T-cell (primary cell): ENCODE data around the gene SGCG. TPM values are rescaled to one million over a fixed set of nuclear protein-coding genes. Genes with fewer than 3 reads are reported as not detected.
A peak's percentile ranks its signal among the peaks of the same experiment; 100 is the strongest.

Experiments used
- ATAC-seq, 4 experiments: fragments of 200-7000 bp in 3 of 4; fragments of 150-1000 bp in 1 of 4; cut with Tn5 transposase; replicated peaks in 1 of 4; 1 replicate in 3 of 4; 2 replicates in 1 of 4; pipeline ENCODE4 v1.10.0; 2021; ENCODE audit warnings: moderate library complexity in 3 of 4, mild to moderate bottlenecking in 2 of 4, moderate number of reproducible peaks in 1 of 4
- CTCF ChIA-PET, 2 donors: fragments of 300-600 bp; sonication (Branson Sonifier 250); formaldehyde crosslinking; loops; one replicate each; lab custom pipeline; 2022; ENCODE audit warnings: antibody characterized with exemption in 2 of 2; lab: Charles Lee
- POLR2A ChIA-PET, 2 donors: fragments of 300-600 bp; sonication (Branson Sonifier 250); formaldehyde crosslinking; loops; one replicate each; lab custom pipeline; 2022; ENCODE audit warnings: antibody characterized with exemption in 2 of 2; lab: Charles Lee
- DNase-seq, 35 experiments: peaks; one replicate each; pipeline versions ENCODE4 v3.0.0 to v3.0.0-alpha.2; 2013 to 2023
- H3K27ac ChIP-seq: one replicate; pipeline ENCODE4 v1.5.1; 2013; ENCODE audit warnings: low read length
- H3K27me3 ChIP-seq, 2 experiments: replicated peaks in 1 of 2; 1 replicate in 1 of 2; 2 replicates in 1 of 2; pipeline versions ENCODE4 v1.6.1 to v1.7.0; 2013; ENCODE audit warnings: low read length in 1 of 2, mixed read lengths in 1 of 2; ENCODE audit not compliant: control insufficient read depth in 2 of 2, insufficient read depth in 2 of 2; ENCODE audit errors: extremely low read depth in 1 of 2
- H3K36me3 ChIP-seq, 2 donors: 1 replicate in 1 of 2; 2 replicates in 1 of 2; pipeline versions ENCODE4 v1.6.1 to v1.7.0; 2013; ENCODE audit warnings: low read length in 1 of 2; ENCODE audit not compliant: control insufficient read depth in 2 of 2, insufficient read depth in 1 of 2; ENCODE audit errors: extremely low read depth in 1 of 2
- H3K4me1 ChIP-seq, 2 experiments: 1 replicate in 1 of 2; 2 replicates in 1 of 2; pipeline versions ENCODE4 v1.6.1 to v1.7.0; 2013; ENCODE audit warnings: low read length in 2 of 2, mixed read lengths in 1 of 2; ENCODE audit not compliant: insufficient read depth in 2 of 2, control insufficient read depth in 1 of 2; ENCODE audit errors: extremely low read depth in 1 of 2
- H3K4me3 ChIP-seq, 2 donors: 1 replicate in 1 of 2; 2 replicates in 1 of 2; pipeline versions ENCODE4 v1.5.1 to v1.7.0; 2013; ENCODE audit warnings: mild to moderate bottlenecking in 2 of 2, low read length in 1 of 2, moderate library complexity in 1 of 2; ENCODE audit not compliant: control insufficient read depth in 1 of 2; ENCODE audit errors: extremely low read depth in 1 of 2
- H3K9me3 ChIP-seq: 2 replicates; pipeline ENCODE4 v1.7.0; 2013
- H3K27ac Mint-ChIP-seq, 2 donors: one replicate each; pipeline ENCODE4 v1.8.0; 2020 to 2021; ENCODE audit warnings: mild to moderate bottlenecking in 2 of 2, mixed read lengths in 2 of 2
- H3K27me3 Mint-ChIP-seq, 2 donors: one replicate each; pipeline ENCODE4 v1.8.0; 2021 to 2022; ENCODE audit warnings: mixed read lengths in 2 of 2
- H3K36me3 Mint-ChIP-seq: one replicate; pipeline ENCODE4 v1.8.0; 2021; ENCODE audit warnings: mixed read lengths
- H3K4me1 Mint-ChIP-seq, 3 donors: one replicate each; pipeline ENCODE4 v1.8.0; 2020 to 2022; ENCODE audit warnings: mixed read lengths in 3 of 3, mild to moderate bottlenecking in 1 of 3
- H3K4me3 Mint-ChIP-seq, 3 donors: one replicate each; pipeline ENCODE4 v1.8.0; 2020 to 2022; ENCODE audit warnings: mild to moderate bottlenecking in 3 of 3, mixed read lengths in 3 of 3, moderate library complexity in 3 of 3
- H3K9me3 Mint-ChIP-seq, 3 donors: one replicate each; pipeline ENCODE4 v1.8.0; 2020 to 2022; ENCODE audit warnings: mixed read lengths in 3 of 3
- WGBS: methylation state at CpG from one replicate; pipeline ENCODE4 v1.1.5; 2013; ENCODE audit warnings: missing lambda C conversion rate; ENCODE audit not compliant: insufficient coverage; 5-methylcytosine and 5-hydroxymethylcytosine counted together
- total RNA-seq, 35 experiments: library from RNA in 6 of 35; stranded (reverse) in 6 of 35; fragments of 120-200 nt in 1 of 35; gene quantifications; one replicate each; pipeline versions ENCODE4 v1.2.1 to v1.2.4 and lab custom pipeline; 2013 to 2026

Gene SGCG
- total RNA-seq, 5 donors from 2014 or later (not counting 1 experiment from before 2014, with no cell fraction given), result not detected

DNA sequence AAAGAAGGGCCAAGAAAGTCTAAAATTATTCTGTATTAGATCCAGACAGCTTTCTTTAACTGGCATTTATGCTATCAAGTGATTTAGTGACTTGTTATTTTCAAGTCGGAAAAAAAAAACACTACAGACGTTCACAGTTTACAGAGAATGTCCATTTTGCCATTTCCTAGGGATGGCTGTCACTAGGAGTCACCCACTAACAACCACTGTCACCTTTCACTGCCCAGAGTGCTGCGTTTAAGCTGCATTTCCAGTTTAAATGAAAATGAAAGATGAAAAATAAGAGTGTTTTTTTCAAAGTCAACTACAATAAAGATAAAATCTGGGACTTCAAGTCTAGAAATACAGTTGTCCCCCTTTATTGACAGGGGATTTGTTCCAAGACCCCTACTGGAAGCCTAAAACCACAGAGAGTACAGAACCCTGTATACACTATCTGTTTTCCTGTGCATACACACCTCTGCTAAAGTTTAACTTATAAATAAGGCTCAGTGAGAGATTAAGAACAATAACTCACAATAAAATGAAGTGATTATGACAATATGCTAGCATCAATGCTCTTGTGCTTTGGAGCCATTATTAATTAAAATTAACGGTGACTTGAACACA, 140.3 kb downstream of the SGCG start:
- peak in 2 of 4 experiments; percentile 27 to 37 for ATAC-seq
- Histone ChIP-seq H3K4me3 (peak overlapping the region in 1 of 2 donors; percentile 54), H3K27me3 (peaks cover 0 to 3% of the 10 kb centered on the region in 2 experiments), H3K27ac (peak overlapping the region; percentile 66), H3K36me3 (no peaks in the 10 kb centered on the region), H3K9me3 (no peaks in the 10 kb centered on the region), H3K4me1 (peaks cover 0 to 8% of the 10 kb centered on the region in 2 experiments)
- H3K4me1 Mint-ChIP-seq, result peaks cover 12 to 19% (median 15%) of the 10 kb centered on the region in 3 donors
- peaks cover 4 to 13% of the 10 kb centered on the region in 2 donors for H3K27me3 Mint-ChIP-seq
- H3K36me3 Mint-ChIP-seq, result no peaks in the 10 kb centered on the region
- ChIA-PET CTCF (no interaction called here), POLR2A (no interaction called here)
- no peaks in the 10 kb centered on the region for H3K9me3 Mint-ChIP-seq
- H3K27ac Mint-ChIP-seq, result peak overlapping the region; percentile 74 to 80
- WGBS, result no CpG with 5 or more reads among the region's 4 CpGs
- peak overlapping the region; percentile 68 to 85 (median 83) for H3K4me3 Mint-ChIP-seq
- peak in 1 of 35 experiments; percentile 4 for DNase-seq

DNA sequence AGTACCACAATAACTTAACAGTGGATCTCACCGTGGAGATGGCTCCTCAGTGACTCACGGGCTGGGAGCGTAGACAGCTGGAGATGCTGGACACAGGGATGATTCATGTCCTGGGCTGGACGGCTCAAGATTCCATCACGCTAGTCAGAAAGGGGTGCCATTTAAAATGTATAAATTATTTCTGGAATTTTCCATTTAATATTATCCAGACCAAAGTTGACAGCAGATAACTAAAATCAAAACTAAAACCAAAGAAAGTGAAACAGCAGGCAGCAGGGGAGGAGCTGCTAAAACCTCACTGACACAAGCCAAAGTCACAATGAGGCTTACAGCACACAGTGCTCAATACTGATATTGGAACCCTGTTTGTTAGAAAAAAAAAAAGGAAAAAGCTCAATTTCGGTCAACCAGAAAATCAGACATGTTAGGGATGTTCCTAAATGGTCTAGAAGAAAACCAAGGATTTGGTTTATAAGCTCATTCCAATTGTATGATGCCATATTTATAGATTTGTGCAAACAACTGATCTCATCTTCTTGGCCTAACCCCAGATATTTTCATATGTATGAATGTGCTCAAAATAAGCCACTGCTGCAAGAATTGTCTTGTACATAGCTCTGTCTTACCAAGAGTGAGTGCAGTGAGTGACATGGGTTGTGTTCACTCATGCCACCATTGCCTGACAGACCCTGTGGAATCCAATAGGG, 140.9 kb downstream of the SGCG start:
- peak overlapping the region in 1 of 2 donors; percentile 54 for H3K4me3 ChIP-seq
- Mint-ChIP-seq H3K27ac (peak overlapping the region; percentile 74 to 80), H3K9me3 (no peaks in the 10 kb centered on the region), H3K4me3 (peak overlapping the region; percentile 68 to 85 (median 83)), H3K36me3 (no peaks in the 10 kb centered on the region), H3K4me1 (peaks cover 12 to 19% (median 15%) of the 10 kb centered on the region in 3 donors), H3K27me3 (peaks cover 4 to 12% of the 10 kb centered on the region in 2 donors)
- peak in 2 of 35 experiments; percentile 2 to 30 for DNase-seq
- no peaks in the 10 kb centered on the region for H3K9me3 ChIP-seq
- WGBS, result no CpG with 5 or more reads among the region's 6 CpGs
- H3K27ac ChIP-seq, result peak overlapping the region; percentile 66
- ATAC-seq, result peak in 3 of 4 experiments; percentile 43 to 71 (median 54)
- POLR2A ChIA-PET, result interaction anchor here in 1 of 2 donors (0.7 kb wide), 1 partner anchor 16 kb away, joined by 6 read pairs; no protein-coding TSS in a partner anchor
- CTCF ChIA-PET, result interaction anchor here in 1 of 2 donors (0.6 kb wide), 1 partner anchor 1513 kb away, joined by 3 read pairs; no protein-coding TSS in a partner anchor
- peaks cover 0 to 8% of the 10 kb centered on the region in 2 experiments for H3K4me1 ChIP-seq
- peaks cover 0 to 3% of the 10 kb centered on the region in 2 experiments for H3K27me3 ChIP-seq
- H3K36me3 ChIP-seq, result no peaks in the 10 kb centered on the region

DNA sequence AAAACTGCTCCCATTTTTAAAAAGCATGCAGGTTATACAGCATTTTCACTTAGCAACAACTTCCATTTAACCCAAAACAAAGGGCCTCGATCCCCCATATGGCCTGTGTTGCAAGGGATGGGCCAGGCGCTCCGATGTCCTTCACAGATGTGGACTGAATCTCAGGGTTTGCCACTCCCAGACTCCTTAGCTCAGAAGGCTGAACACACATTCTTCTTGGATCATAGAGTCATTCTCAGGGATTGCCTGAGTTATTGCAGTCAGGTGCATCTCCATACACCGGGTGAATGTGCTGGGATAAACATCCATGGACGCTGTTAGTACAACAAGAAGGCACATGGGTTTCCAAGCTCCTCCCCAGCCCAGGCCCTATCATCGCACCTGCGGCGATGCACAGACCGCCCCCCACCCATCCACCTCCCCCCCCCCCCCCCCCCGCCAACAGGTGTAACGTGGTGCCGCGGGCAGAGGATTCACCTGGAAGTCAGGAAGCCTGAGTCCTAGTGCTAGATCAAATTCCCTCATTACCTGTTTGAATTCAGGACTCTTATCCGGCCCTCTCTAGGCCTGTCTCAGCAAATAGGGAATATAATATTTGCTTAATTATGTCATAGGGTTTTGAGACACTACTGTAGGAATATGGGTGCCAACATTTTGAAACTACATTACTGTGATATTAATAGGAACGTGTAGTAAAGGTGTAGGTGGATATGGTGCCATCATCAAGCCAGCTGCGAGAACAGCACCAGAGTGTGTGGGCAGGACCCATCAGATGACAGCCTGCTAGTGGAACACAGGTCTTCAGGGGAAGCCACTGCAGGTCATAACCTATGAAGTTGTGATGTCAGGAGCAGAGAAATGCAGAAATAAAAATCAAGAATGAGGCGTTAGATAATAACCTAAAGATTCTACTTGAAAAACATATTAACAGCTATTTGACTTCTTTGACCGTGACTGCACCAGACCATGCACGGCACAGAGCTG, 141.9 kb downstream of the SGCG start:
- DNase-seq, result no peak
- no peaks in the 10 kb centered on the region for H3K36me3 Mint-ChIP-seq
- H3K27me3 ChIP-seq, result peaks cover 0 to 3% of the 10 kb centered on the region in 2 experiments
- H3K27me3 Mint-ChIP-seq, result peaks cover 4 to 8% of the 10 kb centered on the region in 2 donors
- H3K4me3 Mint-ChIP-seq, result peak overlapping the region in 1 of 3 donors; percentile 68
- CTCF ChIA-PET, result interaction anchor here in 1 of 2 donors (0.6 kb wide), 1 partner anchor 1512 kb away, joined by 3 read pairs; no protein-coding TSS in a partner anchor
- POLR2A ChIA-PET, result interaction anchor here in 1 of 2 donors (0.7 kb wide), 1 partner anchor 17 kb away, joined by 6 read pairs; no protein-coding TSS in a partner anchor
- peaks cover 0 to 7% (median 5%) of the 10 kb centered on the region in 3 donors for H3K9me3 Mint-ChIP-seq
- H3K4me1 ChIP-seq, result peaks cover 0 to 8% of the 10 kb centered on the region in 2 experiments
- 82% methylated on average over 7 of the region's 19 CpGs for WGBS
- H3K27ac ChIP-seq, result no peak overlapping the region
- peaks cover 12 to 19% (median 15%) of the 10 kb centered on the region in 3 donors for H3K4me1 Mint-ChIP-seq
- H3K4me3 ChIP-seq, result no peak overlapping the region
- H3K27ac Mint-ChIP-seq, result no peak overlapping the region
- no peaks in the 10 kb centered on the region for H3K36me3 ChIP-seq
- no peaks in the 10 kb centered on the region for H3K9me3 ChIP-seq
- ATAC-seq, result no peak

DNA sequence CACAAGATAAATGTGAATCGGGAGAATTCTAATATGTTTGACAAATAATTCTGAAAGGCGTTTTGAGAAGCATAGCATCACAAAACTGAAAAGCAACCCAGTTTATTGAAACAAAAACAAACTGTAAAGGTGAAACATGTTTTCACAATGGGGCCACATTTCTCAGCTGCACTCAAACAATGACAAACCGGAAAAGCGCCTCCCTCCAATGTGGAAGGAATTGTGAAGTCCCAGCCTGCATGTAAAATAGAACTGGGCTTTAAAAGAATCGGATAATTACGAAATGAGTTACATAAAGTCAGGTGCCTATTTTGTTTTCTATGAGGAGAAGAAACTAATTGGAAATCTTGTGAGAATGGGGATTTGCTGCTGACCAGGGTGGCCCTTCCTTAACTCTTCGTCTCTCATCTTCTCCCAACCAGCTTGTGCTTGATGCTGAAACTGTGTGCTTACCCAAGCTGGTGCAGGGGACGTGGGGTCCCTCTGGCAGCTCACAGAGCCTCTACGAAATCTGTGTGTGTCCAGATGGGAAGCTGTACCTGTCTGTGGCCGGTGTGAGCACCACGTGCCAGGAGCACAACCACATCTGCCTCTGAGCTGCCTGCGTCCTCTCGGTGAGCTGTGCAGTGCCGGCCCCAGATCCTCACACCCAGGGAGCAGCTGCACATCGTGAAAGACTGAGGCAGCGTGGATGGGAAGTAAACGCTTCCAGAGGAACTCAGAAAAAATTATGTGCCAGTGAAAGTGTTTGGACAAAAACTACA, 143.3 kb downstream of the SGCG start:
- no peak overlapping the region for H3K27ac ChIP-seq
- DNase-seq, result no peak
- H3K4me3 Mint-ChIP-seq, result no peak overlapping the region
- peaks cover 0 to 6% of the 10 kb centered on the region in 2 experiments for H3K4me1 ChIP-seq
- peaks cover 0 to 2% of the 10 kb centered on the region in 2 donors for H3K27me3 Mint-ChIP-seq
- 76% methylated on average over 7 of the region's 17 CpGs for WGBS
- no peaks in the 10 kb centered on the region for H3K36me3 Mint-ChIP-seq
- CTCF ChIA-PET, result interaction anchor here in 1 of 2 donors (0.6 kb wide), 1 partner anchor 82 kb away, joined by 3 read pairs; no protein-coding TSS in a partner anchor
- H3K9me3 Mint-ChIP-seq, result peaks cover 0 to 7% (median 5%) of the 10 kb centered on the region in 3 donors
- POLR2A ChIA-PET, result no interaction called here
- no peaks in the 10 kb centered on the region for H3K9me3 ChIP-seq
- no peaks in the 10 kb centered on the region for H3K27me3 ChIP-seq
- ATAC-seq, result no peak
- H3K27ac Mint-ChIP-seq, result no peak overlapping the region
- no peaks in the 10 kb centered on the region for H3K36me3 ChIP-seq
- no peak overlapping the region for H3K4me3 ChIP-seq
- peaks cover 5 to 19% (median 13%) of the 10 kb centered on the region in 3 donors for H3K4me1 Mint-ChIP-seq

DNA sequence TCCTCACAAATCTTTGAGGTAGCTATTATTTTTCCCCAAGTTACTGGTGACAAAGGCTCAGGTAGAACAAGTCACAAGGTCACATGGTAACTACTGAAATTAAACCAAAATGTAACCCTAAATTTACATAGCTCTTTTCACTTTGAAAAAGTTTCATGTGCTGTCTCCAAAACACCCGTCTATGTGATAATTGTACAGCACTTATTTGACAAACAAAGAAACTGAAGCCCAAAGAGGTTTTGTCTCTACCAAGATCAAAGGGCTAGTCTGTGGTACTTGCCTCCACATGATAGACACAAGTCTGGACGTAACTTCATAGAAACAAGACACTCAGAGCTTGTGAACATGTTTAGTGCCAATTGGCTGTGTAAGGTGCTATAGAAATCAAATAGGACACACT, 144.4 kb downstream of the SGCG start:
- no peaks in the 10 kb centered on the region for H3K36me3 ChIP-seq
- peaks cover 0 to 5% of the 10 kb centered on the region in 2 experiments for H3K4me1 ChIP-seq
- ChIA-PET CTCF (no interaction called here), POLR2A (no interaction called here)
- H3K4me3 Mint-ChIP-seq, result no peak overlapping the region
- no CpG with 5 or more reads among the region's 2 CpGs for WGBS
- no peaks in the 10 kb centered on the region for H3K9me3 ChIP-seq
- DNase-seq (no peak), ATAC-seq (no peak)
- H3K27ac ChIP-seq, result no peak overlapping the region
- peaks cover 5 to 14% (median 11%) of the 10 kb centered on the region in 3 donors for H3K4me1 Mint-ChIP-seq
- H3K4me3 ChIP-seq, result no peak overlapping the region
- no peaks in the 10 kb centered on the region for H3K27me3 Mint-ChIP-seq
- H3K27ac Mint-ChIP-seq, result no peak overlapping the region
- no peaks in the 10 kb centered on the region for H3K27me3 ChIP-seq
- peaks cover 0 to 14% (median 14%) of the 10 kb centered on the region in 3 donors for H3K9me3 Mint-ChIP-seq
- no peaks in the 10 kb centered on the region for H3K36me3 Mint-ChIP-seq
